ENCODE data around the gene ANKFN1. TPM values are rescaled to one million over a fixed set of nuclear protein-coding genes. Genes with fewer than 3 reads are reported as not detected.

Gene ANKFN1
- total and polyA plus RNA-seq, 10 of the 15 experiments (the other 5 are each of a cell fraction or from before 2014, with no cell fraction given), result 0.19 TPM; not detected in 9

GRCh38 chr17:56159826-56160380, 6.6 kb downstream of the ANKFN1 start:
- H3K36me3 ChIP-seq (ENCODE audit: control insufficient read depth in 2 of 2, insufficient read depth in 2 of 2, low read length in 1 of 2), result no peaks in the 10 kb centered on the region
- ATAC-seq (no peak), DNase-seq (ENCODE audit: low read depth, low spot score) (no peak), FAIRE-seq (no peak)
- no peaks in the 10 kb centered on the region for H3K27me3 ChIP-seq (replicated peaks in 1 of 2; ENCODE audit: control insufficient read depth in 2 of 2, insufficient read depth in 2 of 2, low read length in 1 of 2)
- H3K4me3 ChIP-seq, result no peak overlapping the region
- no peak for TF ChIP-seq CHD4 (IDR thresholded peaks at IDR 0.05)
- no peak for TF ChIP-seq ZBED1 (IDR thresholded peaks at IDR 0.05; ENCODE audit: borderline replicate concordance)
- TF ChIP-seq CHD2 (IDR thresholded peaks at IDR 0.05; ENCODE audit: borderline replicate concordance, low read depth, low read length), result no peak
- no peak for TF ChIP-seq FOS (IDR thresholded peaks at IDR 0.05; ENCODE audit: borderline replicate concordance, extremely low read depth, insufficient read length)
- TF ChIP-seq ATF7 (IDR thresholded peaks at IDR 0.05; ENCODE audit: low read depth), result no peak
- no peak for TF ChIP-seq USF2 (IDR thresholded peaks at IDR 0.05; ENCODE audit: borderline replicate concordance, low read depth, low read length)
- TF ChIP-seq ZNF274 (IDR thresholded peaks at IDR 0.05; ENCODE audit: insufficient read depth, insufficient read length), result no peak
- TF ChIP-seq EZH2 (IDR thresholded peaks at IDR 0.05; ENCODE audit: borderline replicate concordance, control insufficient read depth, low read depth, low read length), result no peak
- no peak for TF ChIP-seq E4F1 (IDR thresholded peaks at IDR 0.05; ENCODE audit: borderline replicate concordance, partially characterized antibody)
- no peak for TF ChIP-seq NBN (IDR thresholded peaks at IDR 0.05)
- TF ChIP-seq HCFC1 (IDR thresholded peaks at IDR 0.05; ENCODE audit: low read length), result no peak
- TF ChIP-seq CBX5 (IDR thresholded peaks at IDR 0.05; ENCODE audit: low read depth), result no peak
- no peak for TF ChIP-seq CHD1 (IDR thresholded peaks at IDR 0.05; ENCODE audit: low read depth, low read length)
- no peak for TF ChIP-seq GABPA (IDR thresholded peaks at IDR 0.05; ENCODE audit: low read depth)
- TF ChIP-seq IRF3 (IDR thresholded peaks at IDR 0.05), result no peak
- CTCF ChIA-PET, result no interaction called here
- POLR2A ChIA-PET, result no interaction called here
- H2AFZ ChIP-seq (ENCODE audit: control insufficient read depth, low read depth, low read length), result no peak overlapping the region
- intact Hi-C loops (cut with micrococcal nuclease; ENCODE audit: unreplicated experiment), result no loop called here
- SMC1A ChIA-PET (ENCODE audit: uncharacterized antibody, unreplicated experiment), result no interaction called here
- H4K20me1 ChIP-seq (ENCODE audit: control insufficient read depth, insufficient read depth), result no peaks in the 10 kb centered on the region
- no peak overlapping the region for H3K9ac ChIP-seq (ENCODE audit: control insufficient read depth, insufficient read depth, low read length)
- H3K79me2 ChIP-seq (ENCODE audit: control insufficient read depth, insufficient read depth, low read length), result no peaks in the 10 kb centered on the region
- no CpG with 5 or more reads among the region's 1 CpG for WGBS (ENCODE audit: insufficient coverage, insufficient replicate concordance, low lambda C conversion rate, missing lambda C conversion rate)
- no peak overlapping the region for H3K27ac ChIP-seq (ENCODE audit: control insufficient read depth, insufficient read depth)
- BruUV-seq (replicated peaks), result no TSS peak
- H3K4me1 ChIP-seq (ENCODE audit: control insufficient read depth, insufficient read depth, low read length), result no peaks in the 10 kb centered on the region
- H3K9me3 ChIP-seq (replicated peaks; ENCODE audit: control insufficient read depth, insufficient read depth, low read length), result no peaks in the 10 kb centered on the region
- in situ Hi-C loops (cut with MboI), result no loop called here
- no peak overlapping the region for H3K4me2 ChIP-seq (ENCODE audit: control insufficient read depth, insufficient read depth)
- RAD21 ChIA-PET (ENCODE audit: unreplicated experiment), result no interaction called here
